ENCODE results near the gene SCN1B.

DNA sequence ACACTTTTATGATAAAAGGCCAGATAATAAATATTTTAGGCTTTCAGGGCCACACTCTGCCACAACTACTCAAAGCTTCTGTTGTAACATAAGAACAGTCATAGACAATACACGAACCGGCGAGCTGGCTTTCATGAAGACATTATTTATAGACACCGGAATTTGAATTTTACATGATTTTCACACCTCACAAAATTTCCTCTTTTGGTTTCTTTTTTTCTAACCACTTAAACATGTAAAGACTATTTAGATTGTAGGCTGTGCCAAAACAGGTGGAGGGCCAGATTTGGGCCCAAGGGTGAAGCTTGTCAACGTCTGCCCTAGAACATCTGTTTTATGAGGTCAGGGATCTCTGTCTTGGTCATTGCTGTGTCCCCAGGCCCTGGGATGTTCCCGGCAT, 55.7 kb downstream of the SCN1B start:
- TF ChIP-seq, protein P1, sequence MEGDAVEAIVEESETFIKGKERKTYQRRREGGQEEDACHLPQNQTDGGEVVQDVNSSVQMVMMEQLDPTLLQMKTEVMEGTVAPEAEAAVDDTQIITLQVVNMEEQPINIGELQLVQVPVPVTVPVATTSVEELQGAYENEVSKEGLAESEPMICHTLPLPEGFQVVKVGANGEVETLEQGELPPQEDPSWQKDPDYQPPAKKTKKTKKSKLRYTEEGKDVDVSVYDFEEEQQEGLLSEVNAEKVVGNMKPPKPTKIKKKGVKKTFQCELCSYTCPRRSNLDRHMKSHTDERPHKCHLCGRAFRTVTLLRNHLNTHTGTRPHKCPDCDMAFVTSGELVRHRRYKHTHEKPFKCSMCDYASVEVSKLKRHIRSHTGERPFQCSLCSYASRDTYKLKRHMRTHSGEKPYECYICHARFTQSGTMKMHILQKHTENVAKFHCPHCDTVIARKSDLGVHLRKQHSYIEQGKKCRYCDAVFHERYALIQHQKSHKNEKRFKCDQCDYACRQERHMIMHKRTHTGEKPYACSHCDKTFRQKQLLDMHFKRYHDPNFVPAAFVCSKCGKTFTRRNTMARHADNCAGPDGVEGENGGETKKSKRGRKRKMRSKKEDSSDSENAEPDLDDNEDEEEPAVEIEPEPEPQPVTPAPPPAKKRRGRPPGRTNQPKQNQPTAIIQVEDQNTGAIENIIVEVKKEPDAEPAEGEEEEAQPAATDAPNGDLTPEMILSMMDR (IDR thresholded peaks at IDR 0.05; ENCODE audit: insufficient read depth, low read length, poor library complexity, severe bottlenecking) = no peak
- TF ChIP-seq EZH2phosphoT487 (conservative IDR thresholded peaks at IDR 0.05; ENCODE audit: low read length) = no peak
